Vagina (tissue), 2 donors: ENCODE results near the gene TUBB8. TPM values are rescaled to one million over a fixed set of nuclear protein-coding genes. Genes with fewer than 3 reads are reported as not detected.

Source experiments
- DNase-seq, 2 donors: peaks; one replicate each; pipeline ENCODE4 v3.0.0-alpha.2; 2017; ENCODE audit errors: extremely low spot score in 2 of 2
- H3K27ac ChIP-seq: fragments of 200-600 bp; sonication (generic); one replicate; pipeline ENCODE4 v1.5.1; 2019
- H3K27me3 ChIP-seq: fragments of 200-600 bp; sonication (generic); one replicate; pipeline ENCODE4 v1.5.1; 2019
- H3K36me3 ChIP-seq, 2 donors: fragments of 200-600 bp; sonication (generic); one replicate each; pipeline ENCODE4 v1.5.1; 2017 to 2019
- H3K4me1 ChIP-seq: fragments of 200-600 bp; sonication (generic); one replicate; pipeline ENCODE4 v1.5.1; 2019
- H3K4me3 ChIP-seq, 2 donors: fragments of 200-600 bp; sonication (generic); 1 replicate in 1 of 2; 2 replicates in 1 of 2; pipeline ENCODE4 v1.5.1; 2016 to 2019
- H3K9me3 ChIP-seq: fragments of 200-600 bp; sonication (generic); one replicate; pipeline ENCODE4 v1.5.1; 2019
- CTCF ChIP-seq, 3 experiments: fragments of 450-650 bp in 2 of 3; fragments of 200-600 bp in 1 of 3; sonication (generic) in 1 of 3; IDR thresholded peaks; one replicate each; pipeline ENCODE4 v1.5.1; 2017 to 2019; ENCODE audit warnings: antibody characterized with exemption in 3 of 3, mild to moderate bottlenecking in 2 of 3, moderate library complexity in 2 of 3
- POLR2A ChIP-seq, 2 donors: fragments of 450-650 bp; IDR thresholded peaks; one replicate each; pipeline ENCODE4 v1.6.1; 2017; ENCODE audit warnings: antibody characterized with exemption in 2 of 2, mild to moderate bottlenecking in 2 of 2, moderate library complexity in 2 of 2
- POLR2AphosphoS5 ChIP-seq, 2 donors: sonication (generic); formaldehyde crosslinking; IDR thresholded peaks; one replicate each; pipeline ENCODE4 v1.9.0; 2017; ENCODE audit warnings: antibody characterized with exemption in 2 of 2, mild to moderate bottlenecking in 2 of 2, low read depth in 1 of 2; ENCODE audit not compliant: insufficient read depth in 1 of 2
- intact Hi-C: fragments of 100-400 bp; cut with DNase I; formaldehyde crosslinking; loops from one replicate; pipeline ENCODE4 v1.15.1; 2023
- total RNA-seq: library from RNA; depleted of rRNA; stranded (reverse); fragments of >200 nt; gene quantifications from one replicate; pipeline ENCODE4 v1.2.3, GENCODE V29; 2016

TUBB8 gene
- total RNA-seq, 1 donor from 2014 or later = not detected

- DNase-seq = no peak
- peaks cover 7% of the 10 kb centered on the region for H3K4me1 ChIP-seq
- intact Hi-C loops = no loop called here
- peaks cover 7% of the 10 kb centered on the region for H3K9me3 ChIP-seq
- no peak overlapping the region for H3K27ac ChIP-seq
- no peak overlapping the region for H3K4me3 ChIP-seq
- no peaks in the 10 kb centered on the region for H3K36me3 ChIP-seq
- no peaks in the 10 kb centered on the region for H3K27me3 ChIP-seq
- TF ChIP-seq POLR2A (IDR thresholded peaks at IDR 0.05) = no peak
- no peak for TF ChIP-seq CTCF (IDR thresholded peaks at IDR 0.05)
- TF ChIP-seq POLR2AphosphoS5 (IDR thresholded peaks at IDR 0.05; ENCODE audit: insufficient read depth in 1 of 2, low read depth in 1 of 2) = no peak
These were observed 43.1 kb upstream of the TUBB8 start for GRCh38 chr10:92153-92552.

GRCh38 chr10:91313-91712 is 42.2 kb upstream of the TUBB8 start:
- Histone ChIP-seq H3K27ac (no peak overlapping the region), H3K27me3 (no peaks in the 10 kb centered on the region), H3K4me1 (peaks cover 7% of the 10 kb centered on the region), H3K36me3 (no peaks in the 10 kb centered on the region), H3K9me3 (no peaks in the 10 kb centered on the region), H3K4me3 (no peak overlapping the region)
- TF ChIP-seq POLR2A (IDR thresholded peaks at IDR 0.05) (no peak), CTCF (IDR thresholded peaks at IDR 0.05) (no peak), POLR2AphosphoS5 (IDR thresholded peaks at IDR 0.05; ENCODE audit: insufficient read depth in 1 of 2, low read depth in 1 of 2) (no peak)
- intact Hi-C loops = no loop called here
- no peak for DNase-seq

GRCh38 chr10:90161-90560 is 41.1 kb upstream of the TUBB8 start:
- intact Hi-C loops = no loop called here
- H3K27me3 ChIP-seq = no peaks in the 10 kb centered on the region
- no peak for TF ChIP-seq POLR2AphosphoS5 (IDR thresholded peaks at IDR 0.05; ENCODE audit: insufficient read depth in 1 of 2, low read depth in 1 of 2)
- no peak for TF ChIP-seq CTCF (IDR thresholded peaks at IDR 0.05)
- TF ChIP-seq POLR2A (IDR thresholded peaks at IDR 0.05) = no peak

GRCh38 chr10:89248-89647 is 40.2 kb upstream of the TUBB8 start:
- no peak overlapping the region for H3K27ac ChIP-seq
- intact Hi-C loops = no loop called here
- H3K4me3 ChIP-seq = no peak overlapping the region
- H3K36me3 ChIP-seq = no peaks in the 10 kb centered on the region
- no peaks in the 10 kb centered on the region for H3K9me3 ChIP-seq
- H3K27me3 ChIP-seq = no peaks in the 10 kb centered on the region
- DNase-seq = no peak
- peaks cover 7% of the 10 kb centered on the region for H3K4me1 ChIP-seq
- no peak for TF ChIP-seq CTCF (IDR thresholded peaks at IDR 0.05)
- TF ChIP-seq POLR2A (IDR thresholded peaks at IDR 0.05) = no peak
- no peak for TF ChIP-seq POLR2AphosphoS5 (IDR thresholded peaks at IDR 0.05; ENCODE audit: insufficient read depth in 1 of 2, low read depth in 1 of 2)

More at GRCh38 chr10:90161-90560, 41.1 kb upstream of the TUBB8 start:
- no peaks in the 10 kb centered on the region for H3K9me3 ChIP-seq
- H3K36me3 ChIP-seq = no peaks in the 10 kb centered on the region
- H3K27ac ChIP-seq = no peak overlapping the region
- no peak overlapping the region for H3K4me3 ChIP-seq
- DNase-seq = no peak
- peaks cover 7% of the 10 kb centered on the region for H3K4me1 ChIP-seq

GRCh38 chr10:88253-88652 is 39.2 kb upstream of the TUBB8 start:
- no peak overlapping the region for H3K27ac ChIP-seq
- intact Hi-C loops = no loop called here
- H3K4me3 ChIP-seq = no peak overlapping the region
- peaks cover 7% of the 10 kb centered on the region for H3K4me1 ChIP-seq
- no peaks in the 10 kb centered on the region for H3K9me3 ChIP-seq
- no peaks in the 10 kb centered on the region for H3K36me3 ChIP-seq
- DNase-seq = no peak
- no peaks in the 10 kb centered on the region for H3K27me3 ChIP-seq
- TF ChIP-seq CTCF (IDR thresholded peaks at IDR 0.05) (no peak), POLR2AphosphoS5 (IDR thresholded peaks at IDR 0.05; ENCODE audit: insufficient read depth in 1 of 2, low read depth in 1 of 2) (no peak), POLR2A (IDR thresholded peaks at IDR 0.05) (no peak)
